Measurements from ENCODE around the gene POC1B. TPM values are rescaled to one million over a fixed set of nuclear protein-coding genes. Genes with fewer than 3 reads are reported as not detected.

Gene POC1B
- total and polyA plus RNA-seq, 8 donors, result 3.4 to 15.5 (median 6.2) TPM

DNA sequence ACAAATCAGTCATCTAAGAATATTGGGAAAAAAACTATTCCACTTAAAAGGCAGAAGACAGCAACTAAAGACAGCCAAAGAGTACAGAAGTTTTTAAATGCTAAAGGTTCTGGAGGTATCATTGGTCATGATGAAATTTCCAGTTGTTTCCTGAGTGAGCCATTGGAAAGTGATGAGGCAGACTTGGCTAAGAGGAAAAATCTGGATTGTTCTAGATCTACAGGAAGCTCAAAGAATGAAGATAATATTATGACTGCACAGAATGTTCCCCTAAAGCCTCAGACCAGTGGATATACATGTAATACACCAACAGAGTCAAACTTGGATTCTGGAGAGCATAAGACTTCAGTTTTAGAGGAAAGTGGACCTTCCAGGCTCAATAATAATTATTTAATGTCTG, 24.1 kb downstream of the POC1B start:
- H3K27ac ChIP-seq, result no peak overlapping the region
- DNase-seq (no peak), ATAC-seq (no peak), FAIRE-seq (no peak)
- H3K27me3 ChIP-seq, result no peaks in the 10 kb centered on the region
- TF ChIP-seq, protein P1, sequence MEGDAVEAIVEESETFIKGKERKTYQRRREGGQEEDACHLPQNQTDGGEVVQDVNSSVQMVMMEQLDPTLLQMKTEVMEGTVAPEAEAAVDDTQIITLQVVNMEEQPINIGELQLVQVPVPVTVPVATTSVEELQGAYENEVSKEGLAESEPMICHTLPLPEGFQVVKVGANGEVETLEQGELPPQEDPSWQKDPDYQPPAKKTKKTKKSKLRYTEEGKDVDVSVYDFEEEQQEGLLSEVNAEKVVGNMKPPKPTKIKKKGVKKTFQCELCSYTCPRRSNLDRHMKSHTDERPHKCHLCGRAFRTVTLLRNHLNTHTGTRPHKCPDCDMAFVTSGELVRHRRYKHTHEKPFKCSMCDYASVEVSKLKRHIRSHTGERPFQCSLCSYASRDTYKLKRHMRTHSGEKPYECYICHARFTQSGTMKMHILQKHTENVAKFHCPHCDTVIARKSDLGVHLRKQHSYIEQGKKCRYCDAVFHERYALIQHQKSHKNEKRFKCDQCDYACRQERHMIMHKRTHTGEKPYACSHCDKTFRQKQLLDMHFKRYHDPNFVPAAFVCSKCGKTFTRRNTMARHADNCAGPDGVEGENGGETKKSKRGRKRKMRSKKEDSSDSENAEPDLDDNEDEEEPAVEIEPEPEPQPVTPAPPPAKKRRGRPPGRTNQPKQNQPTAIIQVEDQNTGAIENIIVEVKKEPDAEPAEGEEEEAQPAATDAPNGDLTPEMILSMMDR (IDR thresholded peaks at IDR 0.05), result no peak
- peaks cover 0 to under 1% (median 0%) of the 10 kb centered on the region in 3 donors for H3K4me1 ChIP-seq
- intact Hi-C loops (cut with DNase I), result no loop called here
- no peaks in the 10 kb centered on the region for H3K9me3 ChIP-seq
- no peak overlapping the region for H3K4me3 ChIP-seq
- H3K36me3 ChIP-seq, result no peaks in the 10 kb centered on the region

DNA sequence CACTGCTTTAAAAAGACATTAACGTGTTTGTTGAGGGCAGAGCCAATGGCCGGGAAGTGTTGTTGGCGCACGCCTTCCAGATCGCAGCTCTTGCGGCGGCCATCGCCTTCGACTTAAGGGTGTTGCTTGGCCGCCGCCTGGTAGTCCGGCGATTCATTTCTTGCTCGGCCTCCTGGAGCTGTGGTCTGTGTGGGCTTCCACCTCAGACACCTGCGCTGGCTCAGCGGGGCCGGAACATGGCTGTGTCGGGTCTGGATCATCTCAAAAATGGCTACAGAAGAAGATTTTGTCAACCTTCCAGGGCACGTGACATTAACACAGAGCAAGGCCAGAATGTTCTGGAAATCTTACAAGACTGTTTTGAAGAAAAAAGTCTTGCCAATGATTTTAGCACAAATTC, 26.0 kb downstream of the POC1B start:
- intact Hi-C loops (cut with DNase I), result no loop called here
- H3K4me1 ChIP-seq, result no peaks in the 10 kb centered on the region
- no peaks in the 10 kb centered on the region for H3K36me3 ChIP-seq
- 93 to 96% methylated on average over 19 of the region's 19 CpGs for WGBS, 2 donors
- DNase-seq (no peak), FAIRE-seq (no peak), ATAC-seq (no peak)
- TF ChIP-seq, protein P1 (IDR thresholded peaks at IDR 0.05), result no peak
- no peaks in the 10 kb centered on the region for H3K9me3 ChIP-seq
- no peak overlapping the region for H3K27ac ChIP-seq
- H3K4me3 ChIP-seq, result no peak overlapping the region
- H3K27me3 ChIP-seq, result no peaks in the 10 kb centered on the region

DNA sequence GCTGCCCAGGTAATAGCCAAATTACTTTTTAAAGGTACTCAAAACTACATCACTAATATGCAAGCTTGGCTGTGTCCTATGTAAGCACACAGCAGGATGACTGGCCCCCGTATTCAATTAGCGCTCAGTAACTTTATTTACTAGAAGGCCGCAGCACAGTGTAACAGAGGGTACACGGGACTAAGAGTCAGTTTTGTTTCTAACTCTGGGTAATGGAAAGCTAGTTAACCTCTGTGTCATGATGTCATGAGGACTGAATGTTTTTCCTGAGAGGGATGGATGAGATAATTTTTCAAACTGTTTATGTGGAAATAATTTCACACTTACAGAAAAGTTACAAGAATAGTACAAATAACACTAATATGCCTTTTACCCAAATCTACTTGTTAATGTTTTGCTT, 28.4 kb downstream of the POC1B start:
- H3K9me3 ChIP-seq, result no peaks in the 10 kb centered on the region
- H3K4me3 ChIP-seq, result no peak overlapping the region
- DNase-seq, result no peak
- ATAC-seq, result peak in 2 of 4 donors; percentile 46 to 55
- intact Hi-C loops (cut with DNase I), result no loop called here
- H3K27me3 ChIP-seq, result no peaks in the 10 kb centered on the region
- WGBS, 2 donors, result 68 to 75% methylated on average over 4 of the region's 4 CpGs
- TF ChIP-seq, protein P1 (IDR thresholded peaks at IDR 0.05), result no peak
- H3K27ac ChIP-seq, result peak overlapping the region in 1 of 4 donors; percentile 27
- no peak for FAIRE-seq
- H3K36me3 ChIP-seq, result no peaks in the 10 kb centered on the region
- H3K4me1 ChIP-seq, result no peaks in the 10 kb centered on the region

DNA sequence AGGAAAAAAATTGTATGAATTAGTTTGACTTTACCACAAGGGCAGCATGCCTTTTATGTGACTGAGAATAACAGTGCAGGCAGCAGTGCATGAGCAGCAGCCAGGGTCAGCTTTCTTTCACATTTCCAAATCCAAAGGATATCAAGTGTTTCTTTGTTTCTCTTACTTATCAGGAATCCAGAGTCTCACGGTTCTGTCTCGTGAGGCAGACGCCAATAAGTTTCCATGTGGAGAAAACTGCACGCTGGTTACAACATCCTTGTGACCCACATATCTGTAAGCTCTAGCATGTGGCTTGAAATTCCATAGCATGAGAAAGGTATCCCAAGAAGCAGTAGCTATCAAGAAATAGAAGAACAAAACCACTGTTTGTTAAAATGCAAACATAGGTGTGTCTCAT, 28.8 kb downstream of the POC1B start:
- Histone ChIP-seq H3K4me1 (no peaks in the 10 kb centered on the region), H3K36me3 (no peaks in the 10 kb centered on the region), H3K9me3 (no peaks in the 10 kb centered on the region), H3K27ac (peak overlapping the region in 1 of 4 donors; percentile 27), H3K27me3 (no peaks in the 10 kb centered on the region), H3K4me3 (no peak overlapping the region)
- DNase-seq (no peak), ATAC-seq (peak in 2 of 4 donors; percentile 42 to 43), FAIRE-seq (no peak)
- 44 to 55% methylated on average over 4 of the region's 4 CpGs for WGBS, 2 donors
- TF ChIP-seq, protein P1 (IDR thresholded peaks at IDR 0.05), result no peak
- intact Hi-C loops (cut with DNase I), result no loop called here

DNA sequence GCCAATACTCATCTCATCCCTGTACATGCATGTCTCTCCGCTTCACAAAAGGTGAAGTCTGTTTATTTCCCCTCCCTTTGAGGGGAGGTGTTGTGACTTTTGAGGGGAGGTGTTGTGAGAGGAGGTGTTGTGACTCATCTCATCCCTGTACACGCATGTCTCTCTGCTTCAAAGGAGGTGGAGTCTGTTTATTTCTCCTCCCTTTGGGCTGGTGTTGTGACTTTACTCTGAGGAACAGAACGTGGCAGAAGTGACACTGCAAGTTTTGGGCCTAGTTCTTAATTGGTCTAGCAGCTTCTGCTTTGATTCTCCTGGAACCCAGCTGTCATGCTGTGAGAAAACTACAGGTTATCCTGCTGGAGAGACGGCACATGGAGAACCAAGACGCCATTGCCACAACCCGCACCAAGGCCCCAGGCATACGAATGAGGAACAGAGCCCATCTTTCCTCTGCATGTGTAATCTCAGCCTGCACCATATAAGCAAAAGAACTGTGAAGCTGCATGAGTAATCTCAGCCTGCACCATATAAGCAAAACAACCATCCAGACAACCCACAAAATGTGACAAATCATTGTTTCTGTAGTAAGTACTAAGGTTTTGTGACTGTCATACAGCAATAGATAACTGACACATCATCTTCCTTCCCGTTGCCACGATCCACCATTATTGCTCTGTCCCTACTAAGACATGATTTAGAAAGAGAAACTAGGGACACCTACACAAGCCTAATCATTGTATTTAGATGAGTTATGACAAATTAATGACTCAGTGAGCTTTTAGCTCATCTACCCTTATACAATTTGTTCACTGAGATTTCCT, 31.2 kb downstream of the POC1B start:
- Histone ChIP-seq H3K4me1 (no peaks in the 10 kb centered on the region), H3K27ac (no peak overlapping the region), H3K9me3 (no peaks in the 10 kb centered on the region), H3K27me3 (no peaks in the 10 kb centered on the region), H3K4me3 (no peak overlapping the region), H3K36me3 (no peaks in the 10 kb centered on the region)
- DNase-seq (no peak), ATAC-seq (no peak), FAIRE-seq (no peak)
- 93 to 96% methylated on average over 9 of the region's 9 CpGs for WGBS, 2 donors
- intact Hi-C loops (cut with DNase I), result no loop called here
- TF ChIP-seq, protein P1 (IDR thresholded peaks at IDR 0.05), result no peak
